SK-N-SH treated with all-trans-retinoic acid at 6 μM for 48 hours (cell line): ENCODE data around the gene LRRC8E.
A peak's percentile ranks its signal among the peaks of the same experiment; 100 is the strongest.
"Not testable (repeated sequence)": the region's sequence is repeated elsewhere in the genome, so short reads cannot be mapped to it uniquely, and the experiment has no call there.

ENCODE experiments used
- ATAC-seq: fragments of 200-7000 bp; cut with Tn5 transposase; 3 replicates; pipeline ENCODE4 v1.9.1; 2020; ENCODE audit warnings: mild to moderate bottlenecking, moderate library complexity
- ARNTL ChIP-seq: fragments of 450-650 bp; formaldehyde crosslinking; IDR thresholded peaks from 2 replicates; pipeline ENCODE4 v1.5.0; 2020; ENCODE audit warnings: low read depth, mild to moderate bottlenecking, moderate library complexity, borderline replicate concordance
- BACH2 ChIP-seq: fragments of 250-450 bp; sonication (Bioruptor Pico); IDR thresholded peaks from 2 replicates; pipeline ENCODE4 v1.9.0; 2021; ENCODE audit warnings: mild to moderate bottlenecking, borderline replicate concordance
- CSDC2 ChIP-seq: fragments of 250-450 bp; sonication (Bioruptor Pico); IDR thresholded peaks from 2 replicates; pipeline ENCODE4 v1.5.0; 2020; ENCODE audit warnings: mild to moderate bottlenecking, moderate library complexity
- CSRNP3 ChIP-seq: fragments of 250-450 bp; sonication (Bioruptor Pico); IDR thresholded peaks from 2 replicates; pipeline ENCODE4 v1.5.1; 2021; ENCODE audit warnings: mild to moderate bottlenecking, moderate library complexity
- ESRRG ChIP-seq: fragments of 250-450 bp; sonication (Bioruptor Pico); IDR thresholded peaks from 2 replicates; pipeline ENCODE4 v1.6.1; 2021; ENCODE audit warnings: mild to moderate bottlenecking
- GLIS3 ChIP-seq: fragments of 250-450 bp; sonication (Bioruptor Pico); IDR thresholded peaks from 2 replicates; pipeline ENCODE4 v1.5.0; 2020; ENCODE audit warnings: mild to moderate bottlenecking, moderate library complexity
- OSR1 ChIP-seq: fragments of 250-450 bp; sonication (Bioruptor Pico); IDR thresholded peaks from 2 replicates; pipeline ENCODE4 v1.8.0; 2022; ENCODE audit warnings: moderate library complexity, mild to moderate bottlenecking, inconsistent platforms
- RARB ChIP-seq: fragments of 250-450 bp; sonication (Bioruptor Pico); IDR thresholded peaks from 2 replicates; pipeline ENCODE4 v1.8.0; 2021; ENCODE audit warnings: mild to moderate bottlenecking, moderate library complexity
- SNAI2 ChIP-seq: fragments of 250-450 bp; sonication (Bioruptor Pico); IDR thresholded peaks from 2 replicates; pipeline ENCODE4 v1.5.0; 2020; ENCODE audit warnings: mild to moderate bottlenecking, moderate library complexity
- TCF4 ChIP-seq: fragments of 250-450 bp; sonication (Bioruptor Pico); IDR thresholded peaks from 2 replicates; pipeline ENCODE4 v1.8.0; 2021; ENCODE audit warnings: mild to moderate bottlenecking, moderate library complexity, borderline replicate concordance
- TOX ChIP-seq: fragments of 250-450 bp; sonication (Bioruptor Pico); IDR thresholded peaks from 2 replicates; pipeline ENCODE4 v1.8.0; 2021; ENCODE audit warnings: mild to moderate bottlenecking, moderate library complexity, borderline replicate concordance
- TSHZ2 ChIP-seq: fragments of 250-450 bp; sonication (Bioruptor Pico); IDR thresholded peaks from 2 replicates; pipeline ENCODE4 v1.5.0; 2020; ENCODE audit warnings: mild to moderate bottlenecking, moderate library complexity
- ZC3H10 ChIP-seq: fragments of 250-450 bp; sonication (Bioruptor Pico); IDR thresholded peaks from 2 replicates; pipeline ENCODE4 v1.5.1; 2021; ENCODE audit warnings: mild to moderate bottlenecking, moderate library complexity
- ZFP3 ChIP-seq: fragments of 250-450 bp; sonication (Bioruptor Pico); IDR thresholded peaks from 2 replicates; pipeline ENCODE4 v1.5.0; 2020; ENCODE audit warnings: mild to moderate bottlenecking, moderate library complexity
- ZFP30 ChIP-seq: fragments of 450-650 bp; formaldehyde crosslinking; IDR thresholded peaks from 2 replicates; pipeline ENCODE4 v1.5.0; 2022; ENCODE audit warnings: mild to moderate bottlenecking, moderate library complexity
- ZNF565 ChIP-seq: fragments of 450-650 bp; formaldehyde crosslinking; conservative IDR thresholded peaks from 2 replicates; pipeline ENCODE4 v1.5.0; 2020; ENCODE audit warnings: low read depth, mild to moderate bottlenecking, moderate library complexity
- ZNF70 ChIP-seq: fragments of 450-650 bp; formaldehyde crosslinking; IDR thresholded peaks from 2 replicates; pipeline ENCODE4 v1.5.0; 2020; ENCODE audit warnings: mild to moderate bottlenecking, moderate library complexity
- ZNF8 ChIP-seq: fragments of 450-650 bp; formaldehyde crosslinking; IDR thresholded peaks from 2 replicates; pipeline ENCODE4 v1.5.0; 2020; ENCODE audit warnings: mild to moderate bottlenecking, moderate library complexity
- TF ChIP-seq, protein P1 (sequence below): fragments of 250-450 bp; sonication (Bioruptor Pico); IDR thresholded peaks from 2 replicates; pipeline ENCODE4 v1.5.1; 2020; ENCODE audit warnings: low read depth, mild to moderate bottlenecking, moderate library complexity
- TF ChIP-seq, protein P2 (sequence below): fragments of 250-450 bp; sonication (Bioruptor Pico); IDR thresholded peaks from 2 replicates; pipeline ENCODE4 v1.8.0; 2020; ENCODE audit warnings: mild to moderate bottlenecking, moderate library complexity, borderline replicate concordance

The LRRC8E gene

GRCh38 chr19:7916103-7916954 lies 28.0 kb downstream of the LRRC8E start:
- peak; percentile 0; the same call in 1 of the 3 replicates for ATAC-seq
- TF ChIP-seq ZFP30 (no peak), ZFP3 (CRISPR knock-in tag) (peak; percentile 92), ZNF70 (CRISPR knock-in tag) (no peak)
- TF ChIP-seq, all 23 proteins: peak for 1

DNA sequence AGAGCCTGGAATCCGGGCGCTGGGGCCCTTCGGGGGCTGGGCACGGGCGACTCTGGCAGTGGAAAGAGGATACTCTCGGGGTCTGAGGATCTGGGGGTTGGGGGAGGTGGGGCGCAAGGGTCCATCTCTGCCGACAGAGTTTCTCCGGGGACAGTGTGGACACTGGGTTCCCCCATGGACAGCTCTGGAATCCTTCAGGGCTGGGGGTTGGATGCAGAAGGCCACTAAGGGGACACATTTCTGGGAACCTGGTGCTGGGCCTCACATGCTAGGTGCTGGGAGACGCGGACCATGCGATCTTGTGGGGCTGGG lies 28.6 kb downstream of the LRRC8E start:
- TF ChIP-seq, protein P1, sequence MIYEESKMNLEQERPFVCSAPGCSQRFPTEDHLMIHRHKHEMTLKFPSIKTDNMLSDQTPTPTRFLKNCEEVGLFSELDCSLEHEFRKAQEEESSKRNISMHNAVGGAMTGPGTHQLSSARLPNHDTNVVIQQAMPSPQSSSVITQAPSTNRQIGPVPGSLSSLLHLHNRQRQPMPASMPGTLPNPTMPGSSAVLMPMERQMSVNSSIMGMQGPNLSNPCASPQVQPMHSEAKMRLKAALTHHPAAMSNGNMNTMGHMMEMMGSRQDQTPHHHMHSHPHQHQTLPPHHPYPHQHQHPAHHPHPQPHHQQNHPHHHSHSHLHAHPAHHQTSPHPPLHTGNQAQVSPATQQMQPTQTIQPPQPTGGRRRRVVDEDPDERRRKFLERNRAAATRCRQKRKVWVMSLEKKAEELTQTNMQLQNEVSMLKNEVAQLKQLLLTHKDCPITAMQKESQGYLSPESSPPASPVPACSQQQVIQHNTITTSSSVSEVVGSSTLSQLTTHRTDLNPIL (CRISPR knock-in tag) = no peak
- TF ChIP-seq CSRNP3 (CRISPR knock-in tag) (no peak), ARNTL (CRISPR knock-in tag) (no peak), ZFP30 (no peak), RARB (no peak), ZFP3 (CRISPR knock-in tag) (no peak), GLIS3 (CRISPR knock-in tag) (no peak), BACH2 (CRISPR knock-in tag) (no peak), SNAI2 (no peak), ESRRG (no peak), TCF4 (CRISPR knock-in tag) (no peak), TOX (CRISPR knock-in tag) (no peak), CSDC2 (CRISPR knock-in tag) (no peak), ZNF8 (no peak), OSR1 (CRISPR knock-in tag) (no peak), ZNF565 (CRISPR knock-in tag) (no peak), TSHZ2 (CRISPR knock-in tag) (no peak), ZNF70 (CRISPR knock-in tag) (no peak)
- TF ChIP-seq, protein P2, sequence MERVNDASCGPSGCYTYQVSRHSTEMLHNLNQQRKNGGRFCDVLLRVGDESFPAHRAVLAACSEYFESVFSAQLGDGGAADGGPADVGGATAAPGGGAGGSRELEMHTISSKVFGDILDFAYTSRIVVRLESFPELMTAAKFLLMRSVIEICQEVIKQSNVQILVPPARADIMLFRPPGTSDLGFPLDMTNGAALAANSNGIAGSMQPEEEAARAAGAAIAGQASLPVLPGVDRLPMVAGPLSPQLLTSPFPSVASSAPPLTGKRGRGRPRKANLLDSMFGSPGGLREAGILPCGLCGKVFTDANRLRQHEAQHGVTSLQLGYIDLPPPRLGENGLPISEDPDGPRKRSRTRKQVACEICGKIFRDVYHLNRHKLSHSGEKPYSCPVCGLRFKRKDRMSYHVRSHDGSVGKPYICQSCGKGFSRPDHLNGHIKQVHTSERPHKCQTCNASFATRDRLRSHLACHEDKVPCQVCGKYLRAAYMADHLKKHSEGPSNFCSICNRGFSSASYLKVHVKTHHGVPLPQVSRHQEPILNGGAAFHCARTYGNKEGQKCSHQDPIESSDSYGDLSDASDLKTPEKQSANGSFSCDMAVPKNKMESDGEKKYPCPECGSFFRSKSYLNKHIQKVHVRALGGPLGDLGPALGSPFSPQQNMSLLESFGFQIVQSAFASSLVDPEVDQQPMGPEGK (CRISPR knock-in tag) = no peak

GRCh38 chr19:7917267-7918061 lies 29.2 kb downstream of the LRRC8E start:
- peak; percentile 28 for ATAC-seq
- TF ChIP-seq GLIS3 (CRISPR knock-in tag) = no peak
- TF ChIP-seq ZC3H10 (CRISPR knock-in tag) = no peak
- TF ChIP-seq, protein P2 (CRISPR knock-in tag) = no peak
- TF ChIP-seq ESRRG = no peak
- no peak for TF ChIP-seq TOX (CRISPR knock-in tag)
- TF ChIP-seq CSDC2 (CRISPR knock-in tag) = no peak
- no peak for TF ChIP-seq ARNTL (CRISPR knock-in tag)
- no peak for TF ChIP-seq ZFP30
- no peak for TF ChIP-seq TSHZ2 (CRISPR knock-in tag)
- TF ChIP-seq ZNF70 (CRISPR knock-in tag) = no peak
- TF ChIP-seq ZFP3 (CRISPR knock-in tag) = no peak
- TF ChIP-seq OSR1 (CRISPR knock-in tag) = no peak
- TF ChIP-seq ZNF8 = no peak

More for the DNA sequence above, 28.6 kb downstream of the LRRC8E start:
- no peak for ATAC-seq

DNA sequence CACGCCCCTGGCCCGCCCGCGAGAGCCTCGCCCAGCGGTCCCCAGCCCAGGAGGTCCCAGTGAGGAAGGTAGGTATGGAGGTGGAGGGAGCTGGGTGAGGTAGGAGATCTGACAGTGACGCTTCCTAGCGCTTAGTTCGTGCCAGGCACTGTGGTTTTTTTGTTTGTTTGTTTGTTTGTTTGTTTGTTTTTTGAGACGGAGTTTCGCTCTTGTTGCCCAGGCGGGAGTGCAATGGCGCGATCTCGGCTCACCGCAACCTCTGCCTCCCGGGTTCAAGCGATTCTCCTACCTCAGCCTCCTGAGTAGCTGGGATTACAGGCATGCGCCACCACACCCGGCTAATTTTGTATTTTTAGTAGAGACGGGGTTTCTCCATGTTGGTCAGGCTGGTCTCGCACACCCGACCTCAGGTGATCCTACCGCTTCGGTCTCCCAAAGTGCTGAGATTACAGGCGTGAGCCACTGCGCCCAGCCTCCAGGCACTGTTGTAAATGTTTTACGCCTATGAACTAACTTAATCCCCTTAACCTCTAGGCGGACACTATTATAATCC lies 29.8 kb downstream of the LRRC8E start:
- ATAC-seq = not testable (repeated sequence)
